ENCODE results near the gene TMEM37. TPM values are rescaled to one million over a fixed set of nuclear protein-coding genes. Genes with fewer than 3 reads are reported as not detected.

The TMEM37 gene
- total RNA-seq, 1 experiment from 2014 or later, result 4.2 TPM

- Histone ChIP-seq H3K4me1 (ENCODE audit: insufficient read depth, low read length) (no peaks in the 10 kb centered on the region), H3K79me1 (ENCODE audit: insufficient read depth, low read depth, low read length, poor library complexity, severe bottlenecking) (no peaks in the 10 kb centered on the region), H3K23ac (ENCODE audit: insufficient read length, low read depth, low read length) (no peak overlapping the region), H3K23me2 (ENCODE audit: insufficient read length, low read depth, low read length, poor library complexity, severe bottlenecking) (no peaks in the 10 kb centered on the region), H4K5ac (ENCODE audit: insufficient read length, low read depth, low read length) (no peak overlapping the region), H4K20me1 (ENCODE audit: control insufficient read depth, insufficient read depth, insufficient read length) (no peaks in the 10 kb centered on the region), H3K4ac (ENCODE audit: low read depth, low read length) (no peak overlapping the region), H2AFZ (ENCODE audit: low read length) (no peak overlapping the region), H2BK120ac (ENCODE audit: low read depth, low read length, poor library complexity, severe bottlenecking) (no peak overlapping the region), H3K18ac (ENCODE audit: insufficient read length, low read depth, low read length) (no peak overlapping the region), H4K8ac (replicated peaks; ENCODE audit: insufficient read length, low read depth, low read length) (no peak overlapping the region), H3K56ac (ENCODE audit: insufficient read length, low read depth, low read length) (no peak overlapping the region), H3K4me2 (ENCODE audit: insufficient read depth, insufficient read length, low read length) (no peak overlapping the region), H3K27me3 (ENCODE audit: insufficient read depth, low read length) (no peaks in the 10 kb centered on the region), H4K91ac (ENCODE audit: insufficient read length, low read depth, low read length) (no peak overlapping the region), H3K27ac (ENCODE audit: insufficient read length, low read depth, low read length) (no peak overlapping the region), H3K9me3 (ENCODE audit: control insufficient read depth, low read depth, low read length) (no peaks in the 10 kb centered on the region), H2BK12ac (ENCODE audit: insufficient read length, low read depth, low read length) (no peak overlapping the region), H3K79me2 (ENCODE audit: insufficient read depth, low read length) (no peaks in the 10 kb centered on the region), H3T11ph (ENCODE audit: low read length) (no peak overlapping the region), H2BK5ac (ENCODE audit: insufficient read length, low read length) (no peak overlapping the region), H2AK5ac (ENCODE audit: insufficient read length, low read length) (no peak overlapping the region), H2BK15ac (ENCODE audit: low read depth, low read length) (no peak overlapping the region), H2BK20ac (ENCODE audit: low read depth, low read length, poor library complexity, severe bottlenecking) (no peak overlapping the region), H3K14ac (ENCODE audit: insufficient read depth, low read length) (no peak overlapping the region), H3K9ac (ENCODE audit: extremely low read depth, insufficient read length, low read length) (no peak overlapping the region)
- H3K9me3 Mint-ChIP-seq, result no peaks in the 10 kb centered on the region; a peak in 1 of 5 replicates
- peaks cover 7% of the 10 kb centered on the region for H3K27me3 Mint-ChIP-seq (ENCODE audit: low read depth)
- no peak overlapping the region for H3K4me3 Mint-ChIP-seq
- WGBS (ENCODE audit: extremely low coverage, insufficient read length, low lambda C conversion rate), result no CpG with 5 or more reads among the region's 11 CpGs
- peaks cover 5 to 27% of the 10 kb centered on the region in 2 experiments for H3K4me1 Mint-ChIP-seq
- H3K27ac Mint-ChIP-seq, result peak overlapping the region in 1 of 3 experiments; percentile 59; a peak in 1 of 7 replicates
- no peaks in the 10 kb centered on the region for H3K36me3 Mint-ChIP-seq (ENCODE audit: insufficient read depth in 1 of 3, low read depth in 3 of 3)
- no peak for TF ChIP-seq CTCF (conservative IDR thresholded peaks at IDR 0.05)
- no peak for DNase-seq
Measured at GRCh38 chr2:119480718-119481142, 49.1 kb downstream of the TMEM37 start.
